B cell (primary cell): ENCODE data around the gene FKRP.

ENCODE experiments used
- CTCF ChIP-seq: fragments of 200-600 bp; IDR thresholded peaks from one replicate; pipeline ENCODE4 v1.8.0; 2022; ENCODE audit warnings: antibody characterized with exemption, mild to moderate bottlenecking
- EZH2 ChIP-seq: IDR thresholded peaks from 2 replicates; pipeline ENCODE4 v1.6.1; 2012; ENCODE audit warnings: borderline replicate concordance, low read depth, mild to moderate bottlenecking, moderate library complexity, low read length; ENCODE audit not compliant: insufficient read depth, poor library complexity, severe bottlenecking

- TF ChIP-seq CTCF, result no peak
- no peak for TF ChIP-seq EZH2
Measured at GRCh38 chr19:46700704-46701103, 45.2 kb upstream of the FKRP start.
